SKM-1 treated with dmso at 0.1 percent for 144 hours (cell line): ENCODE data around the gene IGLL5.
"Not testable (repeated sequence)": the region's sequence is repeated elsewhere in the genome, so short reads cannot be mapped to it uniquely, and the experiment has no call there.

Experiments used
- DNase-seq: peaks from one replicate; lab custom pipeline; 2025; ENCODE audit not compliant: unreplicated experiment; lab: John Stamatoyannopoulos, UW

Gene IGLL5

GRCh38 chr22:22912988-22913253, 25.3 kb downstream of the IGLL5 start:
- no peak for DNase-seq

GRCh38 chr22:22913989-22914388, 26.4 kb downstream of the IGLL5 start:
- DNase-seq: no peak

- no peak for DNase-seq
Measured at GRCh38 chr22:22914726-22915669, 27.4 kb downstream of the IGLL5 start.

- DNase-seq: no peak
Measured at GRCh38 chr22:22915670-22916035, 28.0 kb downstream of the IGLL5 start.

- DNase-seq: no peak
Measured at GRCh38 chr22:22916215-22916951, 28.8 kb downstream of the IGLL5 start.

- no peak for DNase-seq
Measured at GRCh38 chr22:22916952-22917290, 29.3 kb downstream of the IGLL5 start.

- no peak for DNase-seq
Measured at GRCh38 chr22:22917377-22917776, 29.8 kb downstream of the IGLL5 start.

GRCh38 chr22:22918297-22918965, 30.8 kb downstream of the IGLL5 start:
- DNase-seq: no peak

- DNase-seq: no peak
Measured at GRCh38 chr22:22919041-22919440, 31.4 kb downstream of the IGLL5 start.

GRCh38 chr22:22920104-22920654, 32.6 kb downstream of the IGLL5 start:
- DNase-seq: no peak

- DNase-seq: no peak
Measured at GRCh38 chr22:22920910-22921550, 33.4 kb downstream of the IGLL5 start.

- no peak for DNase-seq
Measured at GRCh38 chr22:22921575-22921974, 34.0 kb downstream of the IGLL5 start.

GRCh38 chr22:22922092-22922953, 34.7 kb downstream of the IGLL5 start:
- DNase-seq: not testable (repeated sequence)

- DNase-seq: no peak
Measured at GRCh38 chr22:22922954-22923319, 35.3 kb downstream of the IGLL5 start.

GRCh38 chr22:22923379-22923778, 35.8 kb downstream of the IGLL5 start:
- no peak for DNase-seq

- DNase-seq: no peak
Measured at GRCh38 chr22:22923930-22924329, 36.3 kb downstream of the IGLL5 start.

- no peak for DNase-seq
Measured at GRCh38 chr22:22924369-22925145, 36.9 kb downstream of the IGLL5 start.

- no peak for DNase-seq
Measured at GRCh38 chr22:22925146-22925804, 37.7 kb downstream of the IGLL5 start.

GRCh38 chr22:22925805-22926369, 38.3 kb downstream of the IGLL5 start:
- no peak for DNase-seq
